Left hindlimb (tissue), 1 donor: Measurements from ENCODE around the gene FANCC.
A peak's percentile ranks its signal among the peaks of the same experiment; 100 is the strongest.

Experiments
- DNase-seq: peaks from one replicate; pipeline ENCODE4 v3.0.0-alpha.2; 2018

FANCC gene

GRCh38 chr9:95096381-95096780 lies 221.1 kb downstream of the FANCC start:
- DNase-seq = no peak

- no peak for DNase-seq
These were observed 221.7 kb downstream of the FANCC start for GRCh38 chr9:95095641-95096355.

- no peak for DNase-seq
These were observed 223.5 kb downstream of the FANCC start for GRCh38 chr9:95094002-95094401.

- no peak for DNase-seq
These were observed 223.9 kb downstream of the FANCC start for GRCh38 chr9:95093586-95093985.

- peak; percentile 78 for DNase-seq
These were observed 225.0 kb downstream of the FANCC start for GRCh38 chr9:95092262-95093072.

GRCh38 chr9:95091601-95092261 lies 225.8 kb downstream of the FANCC start:
- peak; percentile 60 for DNase-seq

GRCh38 chr9:95090871-95091577 lies 226.5 kb downstream of the FANCC start:
- DNase-seq = peak; percentile 65

- DNase-seq = peak; percentile 65
These were observed 227.3 kb downstream of the FANCC start for GRCh38 chr9:95090023-95090791.

- peak; percentile 36 for DNase-seq
These were observed 228.1 kb downstream of the FANCC start for GRCh38 chr9:95089257-95090022.

GRCh38 chr9:95088421-95089161 lies 228.9 kb downstream of the FANCC start:
- peak; percentile 30 for DNase-seq

- peak; percentile 31 for DNase-seq
These were observed 229.8 kb downstream of the FANCC start for GRCh38 chr9:95087659-95088242.

GRCh38 chr9:95086564-95086955 lies 230.9 kb downstream of the FANCC start:
- no peak for DNase-seq

GRCh38 chr9:95085861-95086563 lies 231.5 kb downstream of the FANCC start:
- peak; percentile 31 for DNase-seq

- DNase-seq = no peak
These were observed 232.3 kb downstream of the FANCC start for GRCh38 chr9:95085036-95085770.

- DNase-seq = no peak
These were observed 233.1 kb downstream of the FANCC start for GRCh38 chr9:95084254-95084934.

GRCh38 chr9:95083086-95083768 lies 234.3 kb downstream of the FANCC start:
- no peak for DNase-seq

GRCh38 chr9:95082401-95083084 lies 235.0 kb downstream of the FANCC start:
- DNase-seq = no peak
